Tibial nerve (tissue), 4 donors: ENCODE data around the gene AP2A2. TPM values are rescaled to one million over a fixed set of nuclear protein-coding genes. Genes with fewer than 3 reads are reported as not detected.

ENCODE experiments used
- DNase-seq, 2 donors: peaks; one replicate each; pipeline ENCODE4 v3.0.0-alpha.2; 2019; ENCODE audit warnings: low spot score in 2 of 2
- H3K27ac ChIP-seq, 4 donors: fragments of 200-600 bp; sonication (generic) in 3 of 4; one replicate each; pipeline ENCODE4 v1.5.1; 2017 to 2019; ENCODE audit warnings: mild to moderate bottlenecking in 1 of 4
- H3K27me3 ChIP-seq, 2 donors: fragments of 200-600 bp; sonication (generic) in 1 of 2; one replicate each; pipeline versions ENCODE4 v1.5.1 to v1.6.0; 2017 to 2019
- H3K36me3 ChIP-seq, 3 donors: fragments of 200-600 bp; sonication (generic); one replicate each; pipeline ENCODE4 v1.5.1; 2018 to 2019
- H3K4me1 ChIP-seq, 4 donors: fragments of 200-600 bp; sonication (generic) in 3 of 4; one replicate each; pipeline ENCODE4 v1.5.1; 2017 to 2019
- H3K4me3 ChIP-seq, 4 donors: fragments of 200-600 bp; sonication (generic) in 3 of 4; one replicate each; pipeline ENCODE4 v1.5.1; 2017 to 2019; ENCODE audit warnings: mild to moderate bottlenecking in 1 of 4, moderate library complexity in 1 of 4
- H3K9me3 ChIP-seq, 4 donors: fragments of 200-600 bp; sonication (generic) in 3 of 4; one replicate each; pipeline ENCODE4 v1.5.1; 2017 to 2019
- EP300 ChIP-seq, 2 donors: sonication (generic); formaldehyde crosslinking; IDR thresholded peaks; one replicate each; pipeline ENCODE4 v1.6.1; 2017; ENCODE audit warnings: antibody characterized with exemption in 2 of 2, mild to moderate bottlenecking in 1 of 2
- POLR2A ChIP-seq, 2 donors: fragments of 450-650 bp; IDR thresholded peaks; one replicate each; pipeline ENCODE4 v1.6.1; 2017; ENCODE audit warnings: antibody characterized with exemption in 2 of 2, mild to moderate bottlenecking in 2 of 2, moderate library complexity in 2 of 2
- WGBS, 2 donors: methylation state at CpG; one replicate each; pipeline ENCODE4 v1.1.5; 2018; 5-methylcytosine and 5-hydroxymethylcytosine counted together
- total RNA-seq, 4 donors: library from RNA; depleted of rRNA; stranded (reverse); fragments of >200 nt; gene quantifications; one replicate each; pipeline ENCODE4 v1.1.0, GENCODE V29; 2016
- TF ChIP-seq, protein P1 (sequence below), 5 experiments: fragments of 200-600 bp in 3 of 5; fragments of 450-650 bp in 2 of 5; sonication (generic) in 3 of 5; IDR thresholded peaks; one replicate each; pipeline ENCODE4 v1.5.1; 2016 to 2019; ENCODE audit warnings: antibody characterized with exemption in 5 of 5, mild to moderate bottlenecking in 3 of 5, moderate library complexity in 2 of 5

The AP2A2 gene
- total RNA-seq, 4 donors from 2014 or later = 70.8 to 136 (median 90.3) TPM

DNA sequence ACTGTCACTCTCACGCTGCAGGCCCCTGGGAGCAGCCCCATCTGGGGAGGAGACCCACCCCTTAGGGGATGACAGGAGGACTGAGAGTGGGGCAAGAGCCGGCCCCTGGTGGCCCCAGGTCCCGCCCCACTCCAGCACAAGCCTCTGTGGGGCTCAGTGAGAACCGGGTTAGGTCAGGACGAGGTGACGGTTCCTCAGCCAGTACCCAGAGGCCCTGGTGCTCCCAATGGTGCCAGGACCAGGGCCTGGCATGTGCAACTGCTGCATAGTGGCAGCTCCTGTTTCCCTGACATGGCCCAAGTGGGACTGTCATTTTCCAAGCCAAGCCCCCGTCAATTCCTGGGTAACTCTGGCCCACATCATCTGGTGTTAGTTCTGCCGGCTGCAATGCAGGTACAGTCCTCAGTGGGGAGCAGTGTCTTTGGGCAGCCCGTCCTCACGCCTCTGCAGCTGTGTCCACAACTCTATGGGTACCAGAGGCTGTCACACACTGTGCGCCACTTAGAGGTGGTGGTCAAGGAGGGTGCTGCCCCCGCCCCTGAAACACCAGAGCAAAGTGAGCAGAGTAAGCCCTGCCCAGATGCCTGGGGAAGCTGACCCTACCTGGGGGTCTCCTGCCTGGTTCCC, 31.0 kb upstream of the AP2A2 start:
- no peak for DNase-seq
- peaks cover 0 to 74% (median 5%) of the 10 kb centered on the region in 3 donors for H3K36me3 ChIP-seq
- 82 to 87% methylated on average over 6 to 10 of the region's 12 CpGs for WGBS, 2 donors
- TF ChIP-seq EP300 (IDR thresholded peaks at IDR 0.05) = no peak
- TF ChIP-seq, protein P1, sequence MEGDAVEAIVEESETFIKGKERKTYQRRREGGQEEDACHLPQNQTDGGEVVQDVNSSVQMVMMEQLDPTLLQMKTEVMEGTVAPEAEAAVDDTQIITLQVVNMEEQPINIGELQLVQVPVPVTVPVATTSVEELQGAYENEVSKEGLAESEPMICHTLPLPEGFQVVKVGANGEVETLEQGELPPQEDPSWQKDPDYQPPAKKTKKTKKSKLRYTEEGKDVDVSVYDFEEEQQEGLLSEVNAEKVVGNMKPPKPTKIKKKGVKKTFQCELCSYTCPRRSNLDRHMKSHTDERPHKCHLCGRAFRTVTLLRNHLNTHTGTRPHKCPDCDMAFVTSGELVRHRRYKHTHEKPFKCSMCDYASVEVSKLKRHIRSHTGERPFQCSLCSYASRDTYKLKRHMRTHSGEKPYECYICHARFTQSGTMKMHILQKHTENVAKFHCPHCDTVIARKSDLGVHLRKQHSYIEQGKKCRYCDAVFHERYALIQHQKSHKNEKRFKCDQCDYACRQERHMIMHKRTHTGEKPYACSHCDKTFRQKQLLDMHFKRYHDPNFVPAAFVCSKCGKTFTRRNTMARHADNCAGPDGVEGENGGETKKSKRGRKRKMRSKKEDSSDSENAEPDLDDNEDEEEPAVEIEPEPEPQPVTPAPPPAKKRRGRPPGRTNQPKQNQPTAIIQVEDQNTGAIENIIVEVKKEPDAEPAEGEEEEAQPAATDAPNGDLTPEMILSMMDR (IDR thresholded peaks at IDR 0.05) = no peak
- no peak for TF ChIP-seq POLR2A (IDR thresholded peaks at IDR 0.05)
- no peaks in the 10 kb centered on the region for H3K27me3 ChIP-seq
- peaks cover 0 to 3% (median 0%) of the 10 kb centered on the region in 4 donors for H3K4me1 ChIP-seq
- H3K27ac ChIP-seq = no peak overlapping the region
- no peaks in the 10 kb centered on the region for H3K9me3 ChIP-seq
- no peak overlapping the region for H3K4me3 ChIP-seq

DNA sequence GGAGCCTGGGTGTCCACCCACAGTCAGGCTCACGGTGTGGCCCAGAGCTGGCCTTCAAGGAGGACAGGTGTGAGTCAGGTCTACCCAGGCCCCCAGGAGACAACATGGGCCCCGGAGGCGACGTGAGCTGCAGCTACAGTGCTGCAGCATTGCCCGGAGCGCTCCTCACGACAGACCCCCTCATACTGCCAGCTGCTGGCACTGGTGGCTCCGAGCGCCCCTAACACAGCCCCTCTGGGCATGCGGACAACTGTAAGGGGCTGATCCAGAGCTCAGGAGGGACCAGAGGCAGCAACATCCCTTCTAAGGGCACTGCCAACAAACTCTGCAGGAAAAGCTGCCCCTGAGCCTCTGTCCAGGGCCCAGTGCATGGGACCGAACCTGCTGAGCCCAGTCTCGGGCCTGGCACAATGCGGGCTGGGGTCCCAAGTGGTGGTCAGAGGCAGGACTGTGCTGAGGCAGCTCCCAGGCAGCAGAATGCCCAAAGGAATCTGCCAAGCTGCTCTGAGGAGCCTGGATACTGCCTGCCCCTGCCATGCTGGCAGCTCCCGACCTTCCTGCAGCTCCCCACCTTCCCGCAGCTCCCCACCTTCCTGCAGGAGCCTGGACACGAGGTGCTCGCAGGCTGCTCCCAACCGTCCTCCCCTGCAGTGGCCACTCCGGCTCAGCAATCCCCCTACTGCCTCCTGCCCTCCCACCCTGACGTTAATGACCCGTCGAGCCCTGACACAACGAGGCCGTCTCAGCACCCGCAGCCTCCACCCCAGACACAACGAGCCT, 30.1 kb upstream of the AP2A2 start:
- WGBS, 2 donors = 71 to 77% methylated on average over 14 to 15 of the region's 26 CpGs
- Histone ChIP-seq H3K9me3 (no peaks in the 10 kb centered on the region), H3K4me3 (no peak overlapping the region), H3K4me1 (peaks cover 0 to 3% (median 0%) of the 10 kb centered on the region in 4 donors), H3K27ac (no peak overlapping the region), H3K27me3 (no peaks in the 10 kb centered on the region), H3K36me3 (peaks cover 0 to 74% (median 13%) of the 10 kb centered on the region in 3 donors)
- DNase-seq = no peak
- TF ChIP-seq EP300 (IDR thresholded peaks at IDR 0.05) = no peak
- no peak for TF ChIP-seq POLR2A (IDR thresholded peaks at IDR 0.05)
- TF ChIP-seq, protein P1 (IDR thresholded peaks at IDR 0.05) = no peak

DNA sequence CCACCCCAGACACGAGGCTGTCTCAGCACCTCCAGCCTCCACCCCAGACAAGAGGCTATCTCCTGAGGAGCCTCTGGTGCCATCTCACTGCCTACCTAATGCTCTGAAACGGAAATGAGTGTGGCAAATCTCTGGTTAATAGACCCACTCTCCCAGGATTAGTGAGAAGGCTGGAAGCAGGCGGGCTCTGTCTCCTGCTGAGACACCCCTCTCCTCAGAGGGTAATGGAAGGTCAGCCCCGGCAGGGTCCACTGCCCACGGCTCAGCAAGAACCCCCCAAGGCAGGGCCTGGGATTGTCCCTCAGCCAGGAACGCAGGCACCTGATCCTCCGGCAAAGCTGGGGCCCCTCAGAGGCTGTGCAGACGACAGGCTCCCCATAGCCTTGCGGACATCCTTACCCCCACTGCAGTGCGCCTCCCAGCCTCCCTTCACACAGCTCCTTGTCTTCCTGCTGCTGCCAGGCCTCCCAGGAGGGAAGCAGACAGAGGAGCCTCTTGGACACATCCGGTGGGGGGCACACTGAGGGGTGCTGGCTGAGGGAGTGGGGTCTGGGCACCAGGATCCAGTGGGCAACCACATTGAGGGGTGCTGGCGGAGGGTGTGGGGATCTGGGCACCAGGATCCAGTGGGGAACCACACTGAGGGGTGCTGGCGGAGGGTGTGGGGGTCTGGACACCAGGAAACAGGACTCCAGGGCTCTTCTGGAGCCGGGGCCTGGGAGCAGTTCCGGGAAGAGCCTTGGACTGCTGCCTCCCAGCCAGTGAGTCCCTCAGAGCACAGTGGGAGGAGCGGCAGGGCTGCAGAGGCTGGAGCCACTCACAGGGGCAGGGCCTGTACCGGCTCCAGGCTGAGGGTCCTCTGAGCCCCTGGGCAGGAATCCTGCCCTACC, 28.2 kb upstream of the AP2A2 start:
- WGBS, 2 donors = 75 to 87% methylated on average over 9 to 14 of the region's 17 CpGs
- Histone ChIP-seq H3K27me3 (no peaks in the 10 kb centered on the region), H3K27ac (no peak overlapping the region), H3K4me3 (no peak overlapping the region), H3K36me3 (peaks cover 0 to 81% (median 25%) of the 10 kb centered on the region in 3 donors), H3K4me1 (peaks cover 0 to 3% (median 0%) of the 10 kb centered on the region in 4 donors), H3K9me3 (no peaks in the 10 kb centered on the region)
- DNase-seq = no peak
- TF ChIP-seq POLR2A (IDR thresholded peaks at IDR 0.05) (no peak), EP300 (IDR thresholded peaks at IDR 0.05) (no peak)
- TF ChIP-seq, protein P1 (IDR thresholded peaks at IDR 0.05) = no peak

DNA sequence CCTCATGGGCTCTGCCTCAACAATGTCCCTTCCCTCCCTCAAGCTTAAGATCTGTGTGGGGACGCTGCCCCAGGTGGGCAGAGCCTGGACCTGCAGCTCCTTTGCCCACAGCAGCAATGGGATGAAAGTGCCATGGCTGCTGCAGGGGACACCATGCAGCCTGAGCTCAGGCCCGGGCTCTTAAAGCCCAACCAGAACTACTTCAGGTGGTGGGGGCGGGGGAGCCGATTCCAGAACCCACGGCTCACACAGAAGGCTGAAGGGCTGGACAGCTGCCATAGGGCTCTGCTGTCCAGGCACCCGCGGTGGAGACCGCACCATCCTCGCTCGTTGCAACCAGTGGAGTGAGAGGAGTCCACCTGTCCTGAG, 27.5 kb upstream of the AP2A2 start:
- no peak for DNase-seq

More for the DNA sequence above, 27.5 kb upstream of the AP2A2 start:
- Histone ChIP-seq H3K27ac (no peak overlapping the region), H3K36me3 (peaks cover 0 to 81% (median 31%) of the 10 kb centered on the region in 3 donors), H3K4me1 (peaks cover 0 to 3% (median 0%) of the 10 kb centered on the region in 4 donors), H3K9me3 (no peaks in the 10 kb centered on the region), H3K4me3 (no peak overlapping the region), H3K27me3 (no peaks in the 10 kb centered on the region)
- WGBS, 2 donors = 32 to 71% methylated on average over 3 to 7 of the region's 10 CpGs
- TF ChIP-seq POLR2A (IDR thresholded peaks at IDR 0.05) (no peak), EP300 (IDR thresholded peaks at IDR 0.05) (no peak)
- TF ChIP-seq, protein P1 (IDR thresholded peaks at IDR 0.05) = no peak
